Duodenal mucosa (tissue), 2 donors: ENCODE data around the gene ZNF384.
A peak's percentile ranks its signal among the peaks of the same experiment; 100 is the strongest.

Experiments used
- H3K27ac ChIP-seq: one replicate; pipeline ENCODE4 v1.7.0; 2013; ENCODE audit warnings: low read depth, low read length
- H3K27me3 ChIP-seq, 2 donors: one replicate each; pipeline ENCODE4 v1.7.0; 2013; ENCODE audit warnings: low read length in 2 of 2, control low read depth in 1 of 2; ENCODE audit not compliant: insufficient read depth in 2 of 2, control insufficient read depth in 1 of 2
- H3K36me3 ChIP-seq, 2 donors: one replicate each; pipeline ENCODE4 v1.7.0; 2013; ENCODE audit warnings: low read length in 2 of 2, control low read depth in 1 of 2; ENCODE audit not compliant: insufficient read depth in 2 of 2, control insufficient read depth in 1 of 2
- H3K4me1 ChIP-seq, 2 donors: one replicate each; pipeline ENCODE4 v1.7.0; 2013; ENCODE audit warnings: low read length in 2 of 2, control low read depth in 1 of 2; ENCODE audit not compliant: insufficient read depth in 2 of 2, control insufficient read depth in 1 of 2
- H3K4me3 ChIP-seq, 2 donors: one replicate each; pipeline ENCODE4 v1.7.0; 2013; ENCODE audit warnings: low read length in 2 of 2, low read depth in 1 of 2
- H3K9ac ChIP-seq, 2 donors: one replicate each; pipeline ENCODE4 v1.7.0; 2013; ENCODE audit warnings: low read length in 2 of 2, low read depth in 1 of 2
- H3K9me3 ChIP-seq, 2 donors: one replicate each; pipeline ENCODE4 v1.7.0; 2013; ENCODE audit warnings: low read length in 2 of 2, control low read depth in 1 of 2; ENCODE audit not compliant: control insufficient read depth in 1 of 2

The ZNF384 gene

GRCh38 chr12:6626654-6627283 lies 62.4 kb downstream of the ZNF384 start:
- H3K9me3 ChIP-seq = no peaks in the 10 kb centered on the region
- H3K9ac ChIP-seq = no peak overlapping the region
- H3K27me3 ChIP-seq = no peaks in the 10 kb centered on the region
- peaks cover 9 to 21% of the 10 kb centered on the region in 2 donors for H3K4me1 ChIP-seq
- no peak overlapping the region for H3K27ac ChIP-seq
- H3K36me3 ChIP-seq = no peaks in the 10 kb centered on the region
- no peak overlapping the region for H3K4me3 ChIP-seq

GRCh38 chr12:6620885-6621274 lies 68.3 kb downstream of the ZNF384 start:
- Histone ChIP-seq H3K9me3 (no peaks in the 10 kb centered on the region), H3K4me3 (peak overlapping the region in 1 of 2 donors; percentile 8), H3K9ac (no peak overlapping the region), H3K27me3 (no peaks in the 10 kb centered on the region), H3K27ac (no peak overlapping the region), H3K36me3 (peaks cover 13 to 22% of the 10 kb centered on the region in 2 donors), H3K4me1 (no peaks in the 10 kb centered on the region)

- Histone ChIP-seq H3K27ac (no peak overlapping the region), H3K9me3 (no peaks in the 10 kb centered on the region), H3K9ac (no peak overlapping the region), H3K36me3 (peaks cover 13 to 22% of the 10 kb centered on the region in 2 donors), H3K4me3 (peak overlapping the region in 1 of 2 donors; percentile 8), H3K27me3 (no peaks in the 10 kb centered on the region), H3K4me1 (no peaks in the 10 kb centered on the region)
Observed at GRCh38 chr12:6620137-6620884, 68.9 kb downstream of the ZNF384 start.

- no peak overlapping the region for H3K4me3 ChIP-seq
- H3K27me3 ChIP-seq = no peaks in the 10 kb centered on the region
- H3K9ac ChIP-seq = no peak overlapping the region
- no peak overlapping the region for H3K27ac ChIP-seq
- H3K4me1 ChIP-seq = peaks cover 5 to 6% of the 10 kb centered on the region in 2 donors
- H3K9me3 ChIP-seq = no peaks in the 10 kb centered on the region
- H3K36me3 ChIP-seq = peaks cover 13 to 22% of the 10 kb centered on the region in 2 donors
Observed at GRCh38 chr12:6618483-6619225, 70.5 kb downstream of the ZNF384 start.
